Endothelial cell (in vitro differentiated cells): ENCODE results near the gene RCOR1. TPM values are rescaled to one million over a fixed set of nuclear protein-coding genes. Genes with fewer than 3 reads are reported as not detected.

Experiments
- DNase-seq: peaks from one replicate; pipeline ENCODE4 v3.0.0; 2021; ENCODE audit warnings: low spot score
- H3K27ac Mint-ChIP-seq: one replicate; pipeline ENCODE4 v1.8.0; 2021; ENCODE audit warnings: mixed read lengths, inconsistent platforms; ENCODE audit not compliant: unreplicated experiment
- H3K27me3 Mint-ChIP-seq: one replicate; pipeline ENCODE4 v1.8.0; 2021; ENCODE audit warnings: mild to moderate bottlenecking, moderate library complexity, mixed read lengths, inconsistent platforms; ENCODE audit not compliant: unreplicated experiment
- H3K36me3 Mint-ChIP-seq: one replicate; pipeline ENCODE4 v1.8.0; 2021; ENCODE audit warnings: mild to moderate bottlenecking, low read depth, mixed read lengths, inconsistent platforms; ENCODE audit not compliant: unreplicated experiment
- H3K4me1 Mint-ChIP-seq: one replicate; pipeline ENCODE4 v1.8.0; 2021; ENCODE audit warnings: mild to moderate bottlenecking, mixed read lengths, inconsistent platforms; ENCODE audit not compliant: unreplicated experiment
- H3K4me3 Mint-ChIP-seq: one replicate; pipeline ENCODE4 v1.8.0; 2021; ENCODE audit warnings: mild to moderate bottlenecking, mixed read lengths, inconsistent platforms; ENCODE audit not compliant: unreplicated experiment
- H3K9me3 Mint-ChIP-seq: one replicate; pipeline ENCODE4 v1.8.0; 2021; ENCODE audit warnings: mixed read lengths, inconsistent platforms; ENCODE audit not compliant: unreplicated experiment
- long read RNA-seq: library from polyadenylated mRNA; unstranded; transcript quantifications from one replicate; pipeline ENCODE4 v2.0.0, GENCODE V29; 2020; ENCODE audit not compliant: unreplicated experiment
- total RNA-seq: library from RNA; stranded (reverse); fragmentation: NEBNext Ultra II Directional; extraction: Animal tissue kit (Norgen Biotek cat#: 25700); gene quantifications from one replicate; pipeline ENCODE4 v1.2.1, GENCODE V29; 2021; ENCODE audit not compliant: unreplicated experiment
- TF ChIP-seq, protein P1 (sequence below): fragments of 200-600 bp; sonication (generic); IDR thresholded peaks from one replicate; pipeline ENCODE4 v1.5.0; 2021; ENCODE audit warnings: antibody characterized with exemption; ENCODE audit not compliant: unreplicated experiment

RCOR1 gene
- total RNA-seq, result 51.6 TPM
- long read RNA-seq, partial matches to known transcripts, result 0 of 3 reads
- long read RNA-seq, other reads (novel, unspliced or antisense), result 3 of 3 reads

DNA sequence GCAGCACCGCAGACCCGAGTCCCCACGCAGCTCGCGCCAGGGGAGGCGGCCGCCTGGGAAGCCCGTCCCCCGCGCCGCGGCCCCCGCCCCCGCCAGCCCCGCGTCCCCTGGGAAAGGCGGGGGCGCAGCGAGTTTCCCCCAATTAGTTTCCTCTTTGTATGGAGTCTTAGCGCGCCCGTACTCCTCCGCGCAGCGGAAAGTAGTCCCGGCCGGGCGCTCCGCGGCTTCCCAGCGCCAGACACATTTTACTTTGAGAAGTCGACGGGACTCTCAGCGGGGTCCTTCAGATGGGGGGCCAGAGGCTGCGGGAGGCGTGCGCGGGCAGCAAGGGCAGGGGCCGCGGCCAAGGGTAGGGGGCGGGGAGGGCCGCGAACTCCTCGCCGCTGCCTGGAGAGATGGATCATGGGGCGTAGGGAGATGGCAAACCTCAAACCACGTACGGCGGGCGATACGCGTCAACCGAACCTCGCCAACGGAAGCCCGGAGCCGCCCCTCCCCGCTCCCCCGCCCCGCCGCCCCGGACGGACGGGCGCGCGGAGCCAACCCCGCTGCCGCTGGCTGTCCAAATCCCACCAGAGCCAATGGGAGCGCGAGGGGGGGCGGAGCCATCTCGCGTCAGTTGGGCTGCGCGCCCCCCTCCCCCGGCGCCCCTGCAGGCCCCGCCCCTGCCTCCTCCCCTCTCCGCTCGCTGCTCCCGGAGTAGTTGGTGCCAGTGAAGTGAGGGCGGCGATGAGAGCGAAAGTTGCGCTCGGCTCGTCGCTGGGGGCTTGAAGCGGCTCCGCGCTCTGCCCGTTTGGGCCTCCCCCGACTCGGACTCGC, at the start of gene RCOR1:
RCOR1 (plus strand) TSS at position 706 of the 819 bp plus-strand sequence. CDS start 238 bp downstream, outside the sequence.
- peaks cover 4% of the 10 kb centered on the region for H3K36me3 Mint-ChIP-seq
- TF ChIP-seq, protein P1, sequence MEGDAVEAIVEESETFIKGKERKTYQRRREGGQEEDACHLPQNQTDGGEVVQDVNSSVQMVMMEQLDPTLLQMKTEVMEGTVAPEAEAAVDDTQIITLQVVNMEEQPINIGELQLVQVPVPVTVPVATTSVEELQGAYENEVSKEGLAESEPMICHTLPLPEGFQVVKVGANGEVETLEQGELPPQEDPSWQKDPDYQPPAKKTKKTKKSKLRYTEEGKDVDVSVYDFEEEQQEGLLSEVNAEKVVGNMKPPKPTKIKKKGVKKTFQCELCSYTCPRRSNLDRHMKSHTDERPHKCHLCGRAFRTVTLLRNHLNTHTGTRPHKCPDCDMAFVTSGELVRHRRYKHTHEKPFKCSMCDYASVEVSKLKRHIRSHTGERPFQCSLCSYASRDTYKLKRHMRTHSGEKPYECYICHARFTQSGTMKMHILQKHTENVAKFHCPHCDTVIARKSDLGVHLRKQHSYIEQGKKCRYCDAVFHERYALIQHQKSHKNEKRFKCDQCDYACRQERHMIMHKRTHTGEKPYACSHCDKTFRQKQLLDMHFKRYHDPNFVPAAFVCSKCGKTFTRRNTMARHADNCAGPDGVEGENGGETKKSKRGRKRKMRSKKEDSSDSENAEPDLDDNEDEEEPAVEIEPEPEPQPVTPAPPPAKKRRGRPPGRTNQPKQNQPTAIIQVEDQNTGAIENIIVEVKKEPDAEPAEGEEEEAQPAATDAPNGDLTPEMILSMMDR, result no peak
- H3K4me1 Mint-ChIP-seq, result peaks cover 36% of the 10 kb centered on the region
- peaks cover 14% of the 10 kb centered on the region for H3K27me3 Mint-ChIP-seq
- H3K9me3 Mint-ChIP-seq, result no peaks in the 10 kb centered on the region
- DNase-seq, result peak; percentile 99
- peak within 1 kb of the TSS; percentile 99 for H3K4me3 Mint-ChIP-seq
- peak within 1 kb of the TSS; percentile 90 for H3K27ac Mint-ChIP-seq

GRCh38 chr14:102544046-102544746, 48.3 kb upstream of the RCOR1 start:
- no peak overlapping the region for H3K27ac Mint-ChIP-seq
- DNase-seq, result no peak
- H3K9me3 Mint-ChIP-seq, result no peaks in the 10 kb centered on the region
- peaks cover 7% of the 10 kb centered on the region for H3K4me1 Mint-ChIP-seq
- no peak overlapping the region for H3K4me3 Mint-ChIP-seq
- H3K36me3 Mint-ChIP-seq, result no peaks in the 10 kb centered on the region
- TF ChIP-seq, protein P1, result no peak
- H3K27me3 Mint-ChIP-seq, result peaks cover 16% of the 10 kb centered on the region

- TF ChIP-seq, protein P1, result no peak
- Mint-ChIP-seq H3K4me3 (no peak overlapping the region), H3K27ac (no peak overlapping the region), H3K4me1 (peaks cover 7% of the 10 kb centered on the region), H3K36me3 (no peaks in the 10 kb centered on the region), H3K27me3 (peaks cover 16% of the 10 kb centered on the region), H3K9me3 (no peaks in the 10 kb centered on the region)
- no peak for DNase-seq
Observed at GRCh38 chr14:102544747-102545460, 47.5 kb upstream of the RCOR1 start.

DNA sequence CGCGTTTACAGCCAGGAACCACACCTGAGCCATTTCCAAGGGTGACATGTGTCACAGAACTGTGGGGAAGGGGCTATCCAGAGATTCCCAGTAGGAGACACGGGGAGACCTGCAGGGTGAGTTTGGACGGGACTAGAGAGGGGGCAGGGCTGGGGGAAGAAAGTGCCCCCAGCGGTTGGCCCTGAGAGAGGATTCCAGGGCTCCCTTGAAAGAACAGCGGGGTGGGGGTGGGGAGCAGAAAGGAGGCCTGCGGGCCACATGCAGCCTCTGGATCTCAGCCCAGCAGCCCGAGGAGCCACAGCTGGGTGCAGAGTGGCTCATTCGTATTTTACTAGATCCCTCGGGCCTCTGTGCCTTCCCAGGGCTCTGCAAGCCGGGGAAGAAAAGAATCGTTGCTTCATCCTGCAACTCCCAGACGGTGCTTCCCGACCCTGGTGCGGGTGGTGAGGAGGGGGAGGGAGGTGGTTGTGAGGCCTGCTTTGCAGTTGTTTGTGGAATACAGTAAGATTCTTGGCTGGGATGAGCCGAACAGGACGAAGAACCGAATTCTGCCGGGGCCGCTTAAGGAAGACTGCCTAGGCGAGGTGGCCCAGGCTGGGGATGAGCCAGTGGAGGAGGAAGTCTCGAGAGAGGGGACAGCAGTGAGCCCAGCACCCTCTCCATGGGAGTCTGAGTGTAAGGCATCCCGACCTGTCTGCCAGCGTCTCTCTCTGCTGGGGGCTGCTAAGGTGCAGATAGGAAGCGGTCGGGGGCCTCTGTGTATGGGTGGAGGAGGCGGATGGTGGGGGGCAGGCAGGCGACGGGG, 46.8 kb upstream of the RCOR1 start:
- TF ChIP-seq, protein P1, result no peak
- no peak overlapping the region for H3K4me3 Mint-ChIP-seq
- no peak overlapping the region for H3K27ac Mint-ChIP-seq
- DNase-seq, result peak; percentile 30
- peaks cover 16% of the 10 kb centered on the region for H3K27me3 Mint-ChIP-seq
- H3K9me3 Mint-ChIP-seq, result no peaks in the 10 kb centered on the region
- no peaks in the 10 kb centered on the region for H3K36me3 Mint-ChIP-seq
- peaks cover 7% of the 10 kb centered on the region for H3K4me1 Mint-ChIP-seq
